Hepatocyte (in vitro differentiated cells): ENCODE results near the gene BPIFB6. TPM values are rescaled to one million over a fixed set of nuclear protein-coding genes. Genes with fewer than 3 reads are reported as not detected.

Experiments used
- DNase-seq: peaks from one replicate; pipeline ENCODE4 v3.0.0-alpha.2; 2016; ENCODE audit warnings: low spot score
- H2AFZ ChIP-seq: fragments of 200-600 bp; sonication (generic); 2 replicates; pipeline ENCODE4 v1.6.0; 2016; ENCODE audit warnings: antibody characterized with exemption, mild to moderate bottlenecking
- H3K27ac ChIP-seq: fragments of 200-600 bp; sonication (generic); 2 replicates; pipeline ENCODE4 v1.5.1; 2016; ENCODE audit warnings: mild to moderate bottlenecking
- H3K27me3 ChIP-seq: fragments of 200-600 bp; sonication (generic); 2 replicates; pipeline ENCODE4 v1.6.1; 2016
- H3K36me3 ChIP-seq: fragments of 200-600 bp; sonication (generic); replicated peaks from 2 replicates; pipeline ENCODE4 v1.5.1; 2016; ENCODE audit warnings: low read depth; ENCODE audit not compliant: insufficient read depth
- H3K4me1 ChIP-seq: fragments of 200-600 bp; sonication (generic); 2 replicates; pipeline ENCODE4 v1.5.1; 2016; ENCODE audit warnings: mild to moderate bottlenecking, moderate library complexity; ENCODE audit not compliant: insufficient read depth
- H3K4me2 ChIP-seq: fragments of 200-600 bp; sonication (generic); 2 replicates; pipeline ENCODE4 v1.6.0; 2016
- H3K4me3 ChIP-seq: fragments of 200-600 bp; sonication (generic); 2 replicates; pipeline ENCODE4 v1.5.1; 2016; ENCODE audit warnings: mild to moderate bottlenecking
- H3K79me2 ChIP-seq: fragments of 200-600 bp; sonication (generic); 2 replicates; pipeline ENCODE4 v1.6.0; 2017; ENCODE audit warnings: mild to moderate bottlenecking
- H3K9me2 ChIP-seq: fragments of 200-600 bp; sonication (generic); replicated peaks from 2 replicates; pipeline ENCODE4 v1.6.0; 2017; ENCODE audit warnings: mild to moderate bottlenecking; ENCODE audit not compliant: insufficient read depth
- H3K9me3 ChIP-seq: fragments of 200-600 bp; sonication (generic); 2 replicates; pipeline ENCODE4 v1.5.1; 2016; ENCODE audit warnings: low read depth, mild to moderate bottlenecking
- H4K20me1 ChIP-seq: fragments of 200-600 bp; sonication (generic); 2 replicates; pipeline ENCODE4 v1.6.0; 2016; ENCODE audit warnings: mild to moderate bottlenecking; ENCODE audit not compliant: insufficient read depth, poor library complexity, severe bottlenecking
- EZH2 ChIP-seq: fragments of 200-600 bp; sonication (generic); IDR thresholded peaks from 2 replicates; pipeline ENCODE4 v1.6.1; 2016; ENCODE audit warnings: antibody characterized with exemption, mild to moderate bottlenecking, borderline replicate concordance
- EZH2phosphoT487 ChIP-seq: fragments of 200-600 bp; sonication (generic); IDR thresholded peaks from one replicate; pipeline ENCODE4 v1.6.1; 2018; ENCODE audit warnings: antibody characterized with exemption, mild to moderate bottlenecking, low read depth, moderate library complexity; ENCODE audit not compliant: unreplicated experiment, severe bottlenecking
- WGBS: methylation state at CpG from one replicate; pipeline ENCODE4 v1.1.6; 2016; ENCODE audit warnings: low lambda C conversion rate; ENCODE audit errors: missing lambda C conversion rate; 5-methylcytosine and 5-hydroxymethylcytosine counted together
- polyA plus RNA-seq: library from polyadenylated mRNA; unstranded; fragments of >200 nt; fragmentation: Nextera tagmentation; extraction: Ambion mirVana; gene quantifications from 2 replicates; pipeline ENCODE4 v1.2.1, GENCODE V29; 2016
- total RNA-seq: library from RNA; depleted of rRNA; stranded (reverse); fragments of >200 nt; gene quantifications from 2 replicates; pipeline ENCODE4 v1.2.3, GENCODE V29; 2014
- TF ChIP-seq, protein P1 (sequence below): fragments of 200-600 bp; sonication (generic); IDR thresholded peaks from 2 replicates; pipeline ENCODE4 v1.5.1; 2016; ENCODE audit warnings: antibody characterized with exemption, mild to moderate bottlenecking; ENCODE audit not compliant: poor library complexity

BPIFB6 gene
- total and polyA plus RNA-seq, 2 experiments from 2014 or later: not detected

DNA sequence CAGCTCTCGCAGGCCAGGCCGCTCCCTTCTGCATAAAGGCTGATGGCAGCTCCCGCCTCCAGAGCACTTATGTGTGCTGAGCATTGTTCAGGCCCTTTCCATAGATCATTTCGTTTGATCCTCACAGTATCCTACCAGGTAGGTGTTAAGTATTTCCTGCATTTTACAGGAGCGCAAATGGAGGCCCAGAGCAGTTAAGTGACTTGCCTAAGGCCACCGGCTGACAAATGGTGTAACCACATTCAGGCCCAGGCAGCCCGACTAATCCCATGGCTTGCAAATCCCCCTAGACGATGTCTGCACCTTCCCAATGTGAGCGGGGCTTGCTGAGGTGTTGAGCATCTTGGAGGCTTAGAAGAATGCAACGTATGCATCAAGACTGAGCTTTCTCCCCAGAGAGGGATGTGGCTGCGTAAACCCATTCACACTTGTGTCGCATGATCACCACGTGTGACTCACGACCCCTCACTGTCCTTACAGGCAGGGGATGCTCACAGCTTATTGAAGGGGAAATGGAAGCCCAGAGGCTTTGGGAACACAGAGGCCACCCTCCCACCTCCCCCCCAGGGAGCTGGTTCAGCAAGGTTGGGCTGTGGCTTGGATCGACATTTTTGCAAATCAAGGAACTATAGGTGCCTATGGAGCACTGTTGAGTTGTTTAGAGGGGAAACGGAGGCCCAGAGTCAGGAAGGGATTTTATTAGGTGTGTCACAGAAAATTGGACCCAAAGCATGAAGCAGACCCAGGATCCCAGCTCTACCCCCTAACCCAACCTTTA lies 16.9 kb upstream of the BPIFB6 start:
- 43% methylated on average over 16 of the region's 16 CpGs for whole genome bisulfite sequencing
- Histone ChIP-seq H3K36me3 (no peaks in the 10 kb centered on the region), H3K27me3 (peaks cover 47% of the 10 kb centered on the region), H3K9me2 (no peaks in the 10 kb centered on the region), H4K20me1 (no peaks in the 10 kb centered on the region), H3K4me1 (no peaks in the 10 kb centered on the region), H2AFZ (no peak overlapping the region), H3K79me2 (no peaks in the 10 kb centered on the region), H3K27ac (no peak overlapping the region), H3K4me3 (no peak overlapping the region), H3K4me2 (no peak overlapping the region), H3K9me3 (no peaks in the 10 kb centered on the region)
- DNase-seq: no peak
- TF ChIP-seq EZH2phosphoT487 (no peak), EZH2 (no peak)
- TF ChIP-seq, protein P1, sequence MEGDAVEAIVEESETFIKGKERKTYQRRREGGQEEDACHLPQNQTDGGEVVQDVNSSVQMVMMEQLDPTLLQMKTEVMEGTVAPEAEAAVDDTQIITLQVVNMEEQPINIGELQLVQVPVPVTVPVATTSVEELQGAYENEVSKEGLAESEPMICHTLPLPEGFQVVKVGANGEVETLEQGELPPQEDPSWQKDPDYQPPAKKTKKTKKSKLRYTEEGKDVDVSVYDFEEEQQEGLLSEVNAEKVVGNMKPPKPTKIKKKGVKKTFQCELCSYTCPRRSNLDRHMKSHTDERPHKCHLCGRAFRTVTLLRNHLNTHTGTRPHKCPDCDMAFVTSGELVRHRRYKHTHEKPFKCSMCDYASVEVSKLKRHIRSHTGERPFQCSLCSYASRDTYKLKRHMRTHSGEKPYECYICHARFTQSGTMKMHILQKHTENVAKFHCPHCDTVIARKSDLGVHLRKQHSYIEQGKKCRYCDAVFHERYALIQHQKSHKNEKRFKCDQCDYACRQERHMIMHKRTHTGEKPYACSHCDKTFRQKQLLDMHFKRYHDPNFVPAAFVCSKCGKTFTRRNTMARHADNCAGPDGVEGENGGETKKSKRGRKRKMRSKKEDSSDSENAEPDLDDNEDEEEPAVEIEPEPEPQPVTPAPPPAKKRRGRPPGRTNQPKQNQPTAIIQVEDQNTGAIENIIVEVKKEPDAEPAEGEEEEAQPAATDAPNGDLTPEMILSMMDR: no peak

DNA sequence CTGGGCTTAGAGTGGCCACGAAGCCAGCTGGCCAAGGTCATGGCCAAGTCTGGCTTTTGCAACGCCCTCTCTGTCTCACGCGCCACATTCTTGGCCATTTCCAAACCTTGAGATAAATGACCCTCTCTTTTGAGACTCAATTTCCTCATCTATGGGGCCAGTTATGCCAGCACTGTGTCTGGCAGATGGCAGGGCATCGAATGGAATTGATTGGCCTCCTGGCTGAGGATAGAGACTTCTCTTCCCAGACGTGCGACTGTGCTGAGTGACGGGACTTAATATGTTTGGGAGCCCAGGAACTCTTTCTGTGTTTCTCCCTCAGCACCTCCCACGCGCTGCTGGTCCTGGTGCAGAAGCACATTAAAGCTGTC lies 16.3 kb upstream of the BPIFB6 start:
- H3K4me3 ChIP-seq: no peak overlapping the region
- H3K4me1 ChIP-seq: no peaks in the 10 kb centered on the region
- no peak overlapping the region for H3K27ac ChIP-seq
- no peaks in the 10 kb centered on the region for H3K36me3 ChIP-seq
- no peak for DNase-seq
- no peaks in the 10 kb centered on the region for H4K20me1 ChIP-seq
- H3K79me2 ChIP-seq: no peaks in the 10 kb centered on the region
- H3K9me2 ChIP-seq: no peaks in the 10 kb centered on the region
- 85% methylated on average over 10 of the region's 10 CpGs for WGBS
- H3K27me3 ChIP-seq: peaks cover 47% of the 10 kb centered on the region
- no peaks in the 10 kb centered on the region for H3K9me3 ChIP-seq
- H2AFZ ChIP-seq: no peak overlapping the region
- H3K4me2 ChIP-seq: no peak overlapping the region
- no peak for TF ChIP-seq EZH2phosphoT487
- TF ChIP-seq, protein P1: no peak
- TF ChIP-seq EZH2: no peak

DNA sequence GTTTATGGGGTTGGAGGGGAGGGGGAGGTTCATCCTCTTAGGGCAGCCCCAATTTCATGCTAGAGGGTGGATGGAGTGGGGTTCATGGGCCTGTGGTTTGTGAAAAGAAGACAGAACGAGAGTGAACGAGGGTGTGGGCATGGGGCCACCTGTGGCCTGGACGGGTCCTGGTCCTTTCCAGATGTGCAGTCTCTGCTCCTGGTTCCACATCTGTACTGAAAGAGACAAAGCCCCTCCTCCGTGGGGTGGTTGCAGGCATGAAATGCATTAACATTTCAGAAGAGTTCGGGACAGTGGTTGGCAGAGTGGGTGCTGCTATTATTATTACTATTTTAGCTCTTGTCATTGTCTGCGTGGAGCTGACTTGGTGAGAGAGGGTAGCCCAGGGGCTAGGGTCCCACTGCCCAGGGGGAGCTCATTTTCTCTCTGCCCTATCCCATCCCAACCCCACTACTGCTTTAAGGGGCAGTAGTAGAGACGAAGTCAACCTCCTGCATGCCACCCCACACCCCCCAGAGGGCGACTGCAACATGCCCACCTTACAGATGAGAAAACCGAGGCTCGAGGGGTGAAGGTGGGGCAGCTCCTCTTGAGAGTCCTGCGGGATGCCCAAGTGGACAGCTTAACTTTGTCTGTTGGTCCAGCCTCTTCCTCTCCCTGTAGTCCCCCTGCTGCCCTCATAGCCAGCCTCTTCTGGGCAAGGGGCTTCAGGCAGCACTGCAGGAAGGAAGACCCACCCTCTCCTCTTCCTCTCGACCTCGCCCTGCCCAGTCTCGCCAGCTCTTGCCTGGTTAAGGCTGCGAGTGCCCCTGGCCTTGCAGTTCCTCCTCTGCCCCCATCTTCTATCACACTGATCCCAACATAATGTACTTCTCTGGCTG lies 15.5 kb upstream of the BPIFB6 start:
- TF ChIP-seq EZH2: no peak
- no peak for TF ChIP-seq EZH2phosphoT487
- TF ChIP-seq, protein P1: no peak
- H2AFZ ChIP-seq: no peak overlapping the region
- no peak for DNase-seq
- no peaks in the 10 kb centered on the region for H3K79me2 ChIP-seq
- H3K36me3 ChIP-seq: no peaks in the 10 kb centered on the region
- no peak overlapping the region for H3K4me2 ChIP-seq
- H3K9me3 ChIP-seq: no peaks in the 10 kb centered on the region
- WGBS: 88% methylated on average over 15 of the region's 15 CpGs
- H3K4me3 ChIP-seq: no peak overlapping the region
- H4K20me1 ChIP-seq: no peaks in the 10 kb centered on the region
- no peaks in the 10 kb centered on the region for H3K9me2 ChIP-seq
- no peaks in the 10 kb centered on the region for H3K4me1 ChIP-seq
- H3K27me3 ChIP-seq: peaks cover 47% of the 10 kb centered on the region
- no peak overlapping the region for H3K27ac ChIP-seq
